ENCODE results near the gene SDK1. TPM values are rescaled to one million over a fixed set of nuclear protein-coding genes. Genes with fewer than 3 reads are reported as not detected.

The SDK1 gene
- total and polyA plus RNA-seq, 2 experiments from 2014 or later: 4.1 to 16.5 TPM

- TF ChIP-seq, protein P1, sequence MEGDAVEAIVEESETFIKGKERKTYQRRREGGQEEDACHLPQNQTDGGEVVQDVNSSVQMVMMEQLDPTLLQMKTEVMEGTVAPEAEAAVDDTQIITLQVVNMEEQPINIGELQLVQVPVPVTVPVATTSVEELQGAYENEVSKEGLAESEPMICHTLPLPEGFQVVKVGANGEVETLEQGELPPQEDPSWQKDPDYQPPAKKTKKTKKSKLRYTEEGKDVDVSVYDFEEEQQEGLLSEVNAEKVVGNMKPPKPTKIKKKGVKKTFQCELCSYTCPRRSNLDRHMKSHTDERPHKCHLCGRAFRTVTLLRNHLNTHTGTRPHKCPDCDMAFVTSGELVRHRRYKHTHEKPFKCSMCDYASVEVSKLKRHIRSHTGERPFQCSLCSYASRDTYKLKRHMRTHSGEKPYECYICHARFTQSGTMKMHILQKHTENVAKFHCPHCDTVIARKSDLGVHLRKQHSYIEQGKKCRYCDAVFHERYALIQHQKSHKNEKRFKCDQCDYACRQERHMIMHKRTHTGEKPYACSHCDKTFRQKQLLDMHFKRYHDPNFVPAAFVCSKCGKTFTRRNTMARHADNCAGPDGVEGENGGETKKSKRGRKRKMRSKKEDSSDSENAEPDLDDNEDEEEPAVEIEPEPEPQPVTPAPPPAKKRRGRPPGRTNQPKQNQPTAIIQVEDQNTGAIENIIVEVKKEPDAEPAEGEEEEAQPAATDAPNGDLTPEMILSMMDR (IDR thresholded peaks at IDR 0.05; ENCODE audit: low read depth, low read length): no peak
- Histone ChIP-seq H3K27me3 (no peaks in the 10 kb centered on the region), H3K36me3 (no peaks in the 10 kb centered on the region), H3K4me1 (ENCODE audit: low read depth) (no peaks in the 10 kb centered on the region), H3K4me3 (no peak overlapping the region), H3K9me3 (ENCODE audit: low read depth) (no peaks in the 10 kb centered on the region), H3K27ac (no peak overlapping the region)
- no peak for DNase-seq (ENCODE audit: low read depth in 1 of 2, low spot score in 1 of 2)
These were observed 664.0 kb downstream of the SDK1 start for GRCh38 chr7:3964980-3965606.

DNA sequence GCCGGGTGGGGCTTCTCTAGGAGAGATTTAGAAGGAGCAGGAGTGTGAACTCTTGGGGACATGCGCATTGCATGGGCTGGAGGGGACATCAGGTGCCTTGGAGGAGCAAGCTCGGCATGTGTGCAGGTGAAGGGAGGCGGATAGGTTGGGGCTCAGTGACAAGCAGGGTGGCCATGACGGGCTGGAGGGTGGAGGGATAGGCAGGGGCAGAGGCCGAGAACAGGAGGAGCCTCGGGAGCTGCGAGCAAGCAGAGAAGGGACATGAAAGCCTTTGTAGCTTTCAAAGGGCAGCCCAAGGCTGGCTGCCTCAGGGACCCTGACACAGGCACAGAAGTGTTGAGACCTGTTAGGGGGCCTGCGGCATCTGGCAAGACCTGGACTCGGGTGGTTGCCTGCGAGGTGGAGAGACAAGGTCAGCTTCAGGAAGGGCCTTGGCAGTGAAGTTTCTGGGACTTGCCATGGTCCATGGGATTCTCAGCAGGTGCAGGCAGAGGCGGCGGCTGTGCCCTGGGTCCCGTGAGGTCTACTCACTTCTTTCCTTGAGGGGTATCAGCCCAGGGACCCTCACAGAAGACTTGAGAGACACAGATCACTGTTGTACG lies 664.8 kb downstream of the SDK1 start:
- no peaks in the 10 kb centered on the region for H3K4me1 ChIP-seq (ENCODE audit: low read depth)
- no peak overlapping the region for H3K4me3 ChIP-seq
- H3K9me3 ChIP-seq (ENCODE audit: low read depth): no peaks in the 10 kb centered on the region
- H3K36me3 ChIP-seq: no peaks in the 10 kb centered on the region
- H3K27ac ChIP-seq: no peak overlapping the region
- no peak for DNase-seq (ENCODE audit: low read depth in 1 of 2, low spot score in 1 of 2)
- TF ChIP-seq, protein P1 (IDR thresholded peaks at IDR 0.05; ENCODE audit: low read depth, low read length): no peak
- H3K27me3 ChIP-seq: no peaks in the 10 kb centered on the region

DNA sequence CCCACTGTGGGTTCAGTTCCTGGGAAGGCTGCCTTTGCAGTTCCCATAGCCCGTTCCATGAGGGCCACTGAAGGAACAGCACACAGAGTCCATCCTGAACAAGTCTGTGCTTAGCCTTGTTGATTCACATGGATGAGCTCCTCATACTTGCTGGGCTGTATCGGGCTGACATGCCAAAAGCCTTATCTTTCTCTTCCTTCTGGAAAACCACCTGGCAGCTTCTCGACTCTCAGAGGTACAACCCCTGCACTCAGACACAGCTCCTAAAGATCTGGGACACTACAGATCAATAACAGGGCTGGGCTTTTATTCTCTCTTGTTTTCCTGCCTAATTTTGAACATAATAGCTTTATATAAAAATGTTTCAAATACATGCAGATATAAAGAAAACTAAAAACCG lies 667.2 kb downstream of the SDK1 start:
- H3K36me3 ChIP-seq: no peaks in the 10 kb centered on the region
- no peak overlapping the region for H3K4me3 ChIP-seq
- no peaks in the 10 kb centered on the region for H3K9me3 ChIP-seq (ENCODE audit: low read depth)
- TF ChIP-seq, protein P1 (IDR thresholded peaks at IDR 0.05; ENCODE audit: low read depth, low read length): no peak
- H3K4me1 ChIP-seq (ENCODE audit: low read depth): no peaks in the 10 kb centered on the region
- H3K27me3 ChIP-seq: no peaks in the 10 kb centered on the region
- no peak for DNase-seq (ENCODE audit: low read depth in 1 of 2, low spot score in 1 of 2)
- no peak overlapping the region for H3K27ac ChIP-seq

DNA sequence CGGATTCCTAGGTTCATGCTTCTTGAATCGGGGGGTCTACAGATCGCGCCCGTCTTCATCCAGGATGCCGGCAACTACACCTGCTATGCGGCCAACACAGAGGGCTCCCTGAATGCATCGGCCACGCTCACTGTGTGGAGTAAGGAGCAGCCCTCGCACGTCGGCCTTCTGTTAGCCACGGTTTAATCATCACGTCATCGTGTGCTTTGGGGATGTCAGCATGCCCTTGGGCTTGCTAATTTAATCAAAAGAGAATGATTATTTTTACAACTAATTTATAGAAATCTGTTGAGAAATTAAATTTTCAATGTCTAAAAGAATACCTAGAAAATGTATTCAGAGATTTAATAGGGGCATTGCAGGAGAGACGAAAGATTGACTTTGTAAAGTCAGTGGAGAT lies 668.2 kb downstream of the SDK1 start:
- Histone ChIP-seq H3K4me1 (ENCODE audit: low read depth) (no peaks in the 10 kb centered on the region), H3K27ac (no peak overlapping the region), H3K4me3 (no peak overlapping the region), H3K9me3 (ENCODE audit: low read depth) (no peaks in the 10 kb centered on the region), H3K27me3 (no peaks in the 10 kb centered on the region), H3K36me3 (no peaks in the 10 kb centered on the region)
- TF ChIP-seq, protein P1 (IDR thresholded peaks at IDR 0.05; ENCODE audit: low read depth, low read length): no peak
- no peak for DNase-seq (ENCODE audit: low read depth in 1 of 2, low spot score in 1 of 2)

- Histone ChIP-seq H3K4me1 (ENCODE audit: low read depth) (no peaks in the 10 kb centered on the region), H3K36me3 (no peaks in the 10 kb centered on the region), H3K4me3 (no peak overlapping the region), H3K9me3 (ENCODE audit: low read depth) (no peaks in the 10 kb centered on the region), H3K27ac (no peak overlapping the region), H3K27me3 (no peaks in the 10 kb centered on the region)
- no peak for DNase-seq (ENCODE audit: low read depth in 1 of 2, low spot score in 1 of 2)
- TF ChIP-seq, protein P1 (IDR thresholded peaks at IDR 0.05; ENCODE audit: low read depth, low read length): no peak
These were observed 670.3 kb downstream of the SDK1 start for GRCh38 chr7:3971323-3971722.
